SK-N-SH (cell line): ENCODE data around the gene TPBG. TPM values are rescaled to one million over a fixed set of nuclear protein-coding genes. Genes with fewer than 3 reads are reported as not detected.

Experiments
- CTCF ChIA-PET: fragments of 300-600, 350-600 bp; formaldehyde crosslinking; extraction: SDS; loops from one replicate; lab custom pipeline; 2021; lab: Yijun Ruan, JAX
- POLR2A ChIA-PET: fragments of 350-600 bp; sonication (Branson Sonifier 250); formaldehyde crosslinking; extraction: SDS; loops from one replicate; lab custom pipeline; 2020; ENCODE audit warnings: antibody characterized with exemption, inconsistent platforms; lab: Yijun Ruan, JAX
- DNase-seq: peaks from one replicate; pipeline ENCODE4 v3.0.0; 2012
- H2AFZ ChIP-seq: fragments of 200-600 bp; sonication (generic); 2 replicates; pipeline ENCODE4 v1.8.1; 2016; ENCODE audit warnings: antibody characterized with exemption, mild to moderate bottlenecking, low read depth
- H3F3A ChIP-seq: fragments of 200-600 bp; sonication (generic); replicated peaks from 2 replicates; pipeline ENCODE3; 2016; ENCODE audit warnings: antibody characterized with exemption, mild to moderate bottlenecking; ENCODE audit not compliant: insufficient read depth
- H3K27ac ChIP-seq, 2 experiments: fragments of 200-500 bp in 1 of 2; fragments of 200-600 bp in 1 of 2; sonication (Bioruptor generic) in 1 of 2; sonication (generic), shearing (Covaris generic) in 1 of 2; 2 replicates each; pipeline versions ENCODE4 v1.5.1 to v1.6.1; 2014 to 2016; ENCODE audit warnings: low read depth in 2 of 2, inconsistent platforms in 1 of 2, low read length in 1 of 2, mild to moderate bottlenecking in 1 of 2, mixed read lengths in 1 of 2
- H3K27me3 ChIP-seq: fragments of 200-600 bp; sonication (generic), shearing (Covaris generic); 2 replicates; pipeline ENCODE4 v1.6.1; 2016; ENCODE audit warnings: mixed run types; ENCODE audit not compliant: insufficient read depth
- H3K36me3 ChIP-seq, 2 experiments: fragments of 200-500 bp in 1 of 2; fragments of 200-600 bp in 1 of 2; sonication (Bioruptor generic) in 1 of 2; sonication (generic) in 1 of 2; replicated peaks in 1 of 2; 2 replicates each; pipeline versions ENCODE3 to v1.5.1; 2014 to 2016; ENCODE audit warnings: low read length in 1 of 2, mild to moderate bottlenecking in 1 of 2; ENCODE audit not compliant: insufficient read depth in 2 of 2, control insufficient read depth in 1 of 2
- H3K4me1 ChIP-seq, 2 experiments: fragments of 200-500 bp in 1 of 2; fragments of 200-600 bp in 1 of 2; sonication (Bioruptor generic) in 1 of 2; sonication (generic), shearing (Covaris generic) in 1 of 2; 2 replicates each; pipeline versions ENCODE4 v1.5.1 to v1.6.1; 2014 to 2016; ENCODE audit warnings: low read depth in 1 of 2, low read length in 1 of 2, mixed run types in 1 of 2; ENCODE audit not compliant: insufficient read depth in 2 of 2, control insufficient read depth in 1 of 2
- H3K4me2 ChIP-seq: fragments of 200-600 bp; sonication (generic), shearing (Covaris generic); 2 replicates; pipeline ENCODE4 v1.6.1; 2017; ENCODE audit warnings: mixed run types
- H3K4me3 ChIP-seq, 2 experiments: fragments of 200-500 bp in 1 of 2; fragments of 200-600 bp in 1 of 2; sonication (Bioruptor generic) in 1 of 2; sonication (generic), shearing (Covaris generic) in 1 of 2; 2 replicates each; pipeline versions ENCODE4 v1.5.1 to v1.8.1; 2014 to 2016; ENCODE audit warnings: low read depth in 2 of 2, inconsistent platforms in 1 of 2, low read length in 1 of 2, mild to moderate bottlenecking in 1 of 2, mixed read lengths in 1 of 2, moderate library complexity in 1 of 2
- H3K79me2 ChIP-seq: fragments of 200-600 bp; sonication (generic); 2 replicates; pipeline ENCODE4 v1.8.1; 2017; ENCODE audit warnings: mild to moderate bottlenecking; ENCODE audit not compliant: insufficient read depth
- H3K9ac ChIP-seq: fragments of 200-600 bp; sonication (generic); 2 replicates; pipeline ENCODE4 v1.6.1; 2017; ENCODE audit warnings: mixed run types
- H3K9me2 ChIP-seq: fragments of 200-600 bp; sonication (generic); 2 replicates; pipeline ENCODE4 v1.6.1; 2017; ENCODE audit warnings: mixed run types
- H3K9me3 ChIP-seq: fragments of 200-600 bp; sonication (generic); 2 replicates; pipeline ENCODE4 v1.6.1; 2017; ENCODE audit warnings: mixed run types, mild to moderate bottlenecking, moderate library complexity
- H4K20me1 ChIP-seq: fragments of 200-600 bp; sonication (generic); 2 replicates; pipeline ENCODE4 v1.6.1; 2017; ENCODE audit warnings: mild to moderate bottlenecking, mixed run types; ENCODE audit not compliant: insufficient read depth
- CTCF ChIP-seq: fragments of 200-600 bp; sonication (generic); IDR thresholded peaks from 2 replicates; pipeline ENCODE4 v1.6.1; 2017; ENCODE audit warnings: antibody characterized with exemption, mild to moderate bottlenecking, moderate library complexity
- ELF1 ChIP-seq: IDR thresholded peaks from 2 replicates; pipeline ENCODE4 v1.4.0; 2012
- EZH2phosphoT487 ChIP-seq: fragments of 200-600 bp; sonication (generic); IDR thresholded peaks from 2 replicates; pipeline ENCODE4 v1.6.1; 2017; ENCODE audit warnings: low read depth, mixed run types, mild to moderate bottlenecking, antibody characterized with exemption, moderate library complexity, borderline replicate concordance
- FOSL2 ChIP-seq: IDR thresholded peaks from 2 replicates; pipeline ENCODE4 v1.4.0; 2012; ENCODE audit warnings: low read depth, mild to moderate bottlenecking, moderate library complexity, borderline replicate concordance
- FOXM1 ChIP-seq: IDR thresholded peaks from 2 replicates; pipeline ENCODE4 v1.4.0; 2012; ENCODE audit warnings: low read depth, mild to moderate bottlenecking
- GABPA ChIP-seq: IDR thresholded peaks from 2 replicates; pipeline ENCODE4 v1.4.0; 2012; ENCODE audit warnings: low read depth, mild to moderate bottlenecking
- GATA2 ChIP-seq: sonication (generic); formaldehyde crosslinking; IDR thresholded peaks from 2 replicates; pipeline ENCODE4 v1.5.0; 2020; ENCODE audit warnings: mild to moderate bottlenecking, missing genetic modification reagents
- IRF3 ChIP-seq: fragments of 150-350 bp; IDR thresholded peaks from 2 replicates; pipeline ENCODE4 v1.6.1; 2016; ENCODE audit warnings: mild to moderate bottlenecking, low read depth, low read length
- MEF2A ChIP-seq: IDR thresholded peaks from 2 replicates; pipeline ENCODE4 v1.4.0; 2012; ENCODE audit warnings: low read depth, borderline replicate concordance
- NRF1 ChIP-seq: IDR thresholded peaks from 2 replicates; pipeline ENCODE4 v1.6.1; 2012; ENCODE audit warnings: low read depth, mild to moderate bottlenecking, low read length
- PBX3 ChIP-seq: IDR thresholded peaks from 2 replicates; pipeline ENCODE4; 2012
- POLR2AphosphoS5 ChIP-seq: IDR thresholded peaks from 2 replicates; pipeline ENCODE4 v1.6.1; 2012; ENCODE audit warnings: low read depth, low read length
- RCOR1 ChIP-seq: fragments of 150-350 bp; IDR thresholded peaks from 2 replicates; pipeline ENCODE4 v1.6.1; 2017; ENCODE audit warnings: antibody characterized with exemption, low read length
- REST ChIP-seq: IDR thresholded peaks from 2 replicates; pipeline ENCODE4 v1.6.1; 2012; ENCODE audit warnings: mild to moderate bottlenecking, low read depth, low read length, moderate library complexity
- TCF12 ChIP-seq: IDR thresholded peaks from 2 replicates; pipeline ENCODE4 v1.4.0; 2012
- TEAD4 ChIP-seq: IDR thresholded peaks from 2 replicates; pipeline ENCODE4 v1.4.0; 2012; ENCODE audit warnings: mild to moderate bottlenecking, borderline replicate concordance; ENCODE audit not compliant: insufficient read depth
- USF1 ChIP-seq: IDR thresholded peaks from 2 replicates; pipeline ENCODE4 v1.4.0; 2012; ENCODE audit warnings: low read depth, borderline replicate concordance
- USF2 ChIP-seq: fragments of 150-350 bp; IDR thresholded peaks from 2 replicates; pipeline ENCODE4 v1.6.1; 2017; ENCODE audit warnings: antibody characterized with exemption, low read length, low read depth, borderline replicate concordance
- YY1 ChIP-seq: IDR thresholded peaks from 2 replicates; pipeline ENCODE4 v1.4.0; 2012; ENCODE audit warnings: low read depth, mild to moderate bottlenecking
- ZBTB33 ChIP-seq: IDR thresholded peaks from 2 replicates; pipeline ENCODE4 v1.4.0; 2012; ENCODE audit warnings: low read depth, borderline replicate concordance
- WGBS: methylation state at CpG from one replicate; pipeline ENCODE4 v1.1.6; 2017; ENCODE audit warnings: low lambda C conversion rate; 5-methylcytosine and 5-hydroxymethylcytosine counted together
- polyA plus RNA-seq, 3 experiments: library from polyadenylated mRNA; depleted of rRNA; stranded (reverse); fragments of >200 nt; gene quantifications; 2 replicates each; pipeline ENCODE4 v1.2.3, GENCODE V29; 2012

Gene TPBG
- polyA plus RNA-seq, 1 of the 3 experiments (the other 2 are of a cell fraction): 128 TPM

- Histone ChIP-seq H3K36me3 (peaks cover 2 to 3% of the 10 kb centered on the region in 2 experiments), H3K4me1 (peaks cover 6 to 13% of the 10 kb centered on the region in 2 experiments; a peak in 3 of 4 replicates), H4K20me1 (peaks cover 4% of the 10 kb centered on the region), H3K9me3 (no peaks in the 10 kb centered on the region), H3F3A (peaks cover 28% of the 10 kb centered on the region), H3K9ac (no peak overlapping the region), H3K79me2 (peaks cover 24% of the 10 kb centered on the region), H3K9me2 (no peaks in the 10 kb centered on the region), H3K4me2 (no peak overlapping the region), H2AFZ (no peak overlapping the region), H3K27ac (no peak overlapping the region), H3K27me3 (no peaks in the 10 kb centered on the region), H3K4me3 (no peak overlapping the region)
- 80% methylated on average over 2 of the region's 2 CpGs for WGBS
- no peak for DNase-seq
- ChIA-PET CTCF (no interaction called here), POLR2A (no interaction called here)
- no peak for TF ChIP-seq IRF3
- no peak for TF ChIP-seq GABPA
- TF ChIP-seq RCOR1: no peak
- TF ChIP-seq FOXM1: no peak
- no peak for TF ChIP-seq ELF1
- TF ChIP-seq ZBTB33: no peak
- TF ChIP-seq GATA2 (CRISPR knock-in tag): no peak
- no peak for TF ChIP-seq YY1
- TF ChIP-seq MEF2A: no peak
- TF ChIP-seq TEAD4: no peak
- TF ChIP-seq USF1: no peak
- no peak for TF ChIP-seq REST
- TF ChIP-seq POLR2AphosphoS5: no peak
- TF ChIP-seq FOSL2: no peak
- TF ChIP-seq EZH2phosphoT487: no peak
- TF ChIP-seq NRF1: no peak
- no peak for TF ChIP-seq TCF12
- TF ChIP-seq USF2: no peak
- no peak for TF ChIP-seq PBX3
- no peak for TF ChIP-seq CTCF
These were observed 3.1 kb upstream of the TPBG start for GRCh38 chr6:82360552-82360951.
